GM18511 (cell line): ENCODE results near the gene PRKN.
"Not testable (repeated sequence)": the region's sequence is repeated elsewhere in the genome, so short reads cannot be mapped to it uniquely, and the experiment has no call there.

Source experiments
- ATAC-seq: cut with Tn5 transposase; IDR thresholded peaks from one replicate; pipeline ENCODE4 v1.9.1; 2021; ENCODE audit warnings: mild to moderate bottlenecking, moderate library complexity; ENCODE audit not compliant: unreplicated experiment

PRKN gene

GRCh38 chr6:162541019-162541601 lies 186.5 kb downstream of the PRKN start:
- no peak for ATAC-seq

- ATAC-seq, result no peak
These were observed 188.2 kb downstream of the PRKN start for GRCh38 chr6:162539321-162539720.

- no peak for ATAC-seq
These were observed 188.9 kb downstream of the PRKN start for GRCh38 chr6:162538643-162539064.

- ATAC-seq, result no peak
These were observed 194.6 kb downstream of the PRKN start for GRCh38 chr6:162533009-162533400.

- ATAC-seq, result no peak
These were observed 195.1 kb downstream of the PRKN start for GRCh38 chr6:162532283-162533008.

- ATAC-seq, result not testable (repeated sequence)
These were observed 196.2 kb downstream of the PRKN start for GRCh38 chr6:162531391-162531790.

- no peak for ATAC-seq
These were observed 199.0 kb downstream of the PRKN start for GRCh38 chr6:162528538-162528937.

GRCh38 chr6:162526960-162527359 lies 200.6 kb downstream of the PRKN start:
- ATAC-seq, result no peak

GRCh38 chr6:162525181-162525580 lies 202.4 kb downstream of the PRKN start:
- no peak for ATAC-seq

GRCh38 chr6:162512744-162513143 lies 214.8 kb downstream of the PRKN start:
- no peak for ATAC-seq

GRCh38 chr6:162497389-162497788 lies 230.2 kb downstream of the PRKN start:
- no peak for ATAC-seq

- ATAC-seq, result no peak
These were observed 233.6 kb downstream of the PRKN start for GRCh38 chr6:162493917-162494316.

- ATAC-seq, result no peak
These were observed 235.9 kb downstream of the PRKN start for GRCh38 chr6:162491637-162492036.

GRCh38 chr6:162489101-162489976 lies 238.2 kb downstream of the PRKN start:
- no peak for ATAC-seq

- no peak for ATAC-seq
These were observed 239.1 kb downstream of the PRKN start for GRCh38 chr6:162488444-162488843.

GRCh38 chr6:162485464-162485863 lies 242.1 kb downstream of the PRKN start:
- no peak for ATAC-seq

- ATAC-seq, result no peak
These were observed 245.6 kb downstream of the PRKN start for GRCh38 chr6:162481938-162482337.

- no peak for ATAC-seq
These were observed 246.2 kb downstream of the PRKN start for GRCh38 chr6:162481320-162481719.

GRCh38 chr6:162478192-162478671 lies 249.3 kb downstream of the PRKN start:
- ATAC-seq, result no peak

- no peak for ATAC-seq
These were observed 252.8 kb downstream of the PRKN start for GRCh38 chr6:162474722-162475121.

- ATAC-seq, result no peak
These were observed 255.7 kb downstream of the PRKN start for GRCh38 chr6:162471842-162472241.

GRCh38 chr6:162468326-162468725 lies 259.2 kb downstream of the PRKN start:
- no peak for ATAC-seq
